ENCODE results near the gene TAS1R3.

GRCh38 chr1:1313500-1314236 is 17.4 kb upstream of the TAS1R3 start:
- TF ChIP-seq CTCF (IDR thresholded peaks at IDR 0.05; ENCODE audit: insufficient read depth, low read length, poor library complexity, severe bottlenecking) (no peak), EZH2phosphoT487 (conservative IDR thresholded peaks at IDR 0.05; ENCODE audit: low read length) (no peak)

Measured in SU-DHL-6 (cell line).